Vagina (tissue), 2 donors: ENCODE measurements around the gene SYNRG. TPM values are rescaled to one million over a fixed set of nuclear protein-coding genes. Genes with fewer than 3 reads are reported as not detected.

Source experiments
- DNase-seq, 2 donors: peaks; one replicate each; pipeline ENCODE4 v3.0.0-alpha.2; 2017; ENCODE audit errors: extremely low spot score in 2 of 2
- H3K27ac ChIP-seq: fragments of 200-600 bp; sonication (generic); one replicate; pipeline ENCODE4 v1.5.1; 2019
- H3K27me3 ChIP-seq: fragments of 200-600 bp; sonication (generic); one replicate; pipeline ENCODE4 v1.5.1; 2019
- H3K36me3 ChIP-seq, 2 donors: fragments of 200-600 bp; sonication (generic); one replicate each; pipeline ENCODE4 v1.5.1; 2017 to 2019
- H3K4me1 ChIP-seq: fragments of 200-600 bp; sonication (generic); one replicate; pipeline ENCODE4 v1.5.1; 2019
- H3K4me3 ChIP-seq, 2 donors: fragments of 200-600 bp; sonication (generic); 1 replicate in 1 of 2; 2 replicates in 1 of 2; pipeline ENCODE4 v1.5.1; 2016 to 2019
- H3K9me3 ChIP-seq: fragments of 200-600 bp; sonication (generic); one replicate; pipeline ENCODE4 v1.5.1; 2019
- POLR2A ChIP-seq, 2 donors: fragments of 450-650 bp; IDR thresholded peaks; one replicate each; pipeline ENCODE4 v1.6.1; 2017; ENCODE audit warnings: antibody characterized with exemption in 2 of 2, mild to moderate bottlenecking in 2 of 2, moderate library complexity in 2 of 2
- POLR2AphosphoS5 ChIP-seq, 2 donors: sonication (generic); formaldehyde crosslinking; IDR thresholded peaks; one replicate each; pipeline ENCODE4 v1.9.0; 2017; ENCODE audit warnings: antibody characterized with exemption in 2 of 2, mild to moderate bottlenecking in 2 of 2, low read depth in 1 of 2; ENCODE audit not compliant: insufficient read depth in 1 of 2
- intact Hi-C: fragments of 100-400 bp; cut with DNase I; formaldehyde crosslinking; loops from one replicate; pipeline ENCODE4 v1.15.1; 2023
- total RNA-seq: library from RNA; depleted of rRNA; stranded (reverse); fragments of >200 nt; gene quantifications from one replicate; pipeline ENCODE4 v1.2.3, GENCODE V29; 2016
- TF ChIP-seq, protein P1 (sequence below), 3 experiments: fragments of 450-650 bp in 2 of 3; fragments of 200-600 bp in 1 of 3; sonication (generic) in 1 of 3; IDR thresholded peaks; one replicate each; pipeline ENCODE4 v1.5.1; 2017 to 2019; ENCODE audit warnings: antibody characterized with exemption in 3 of 3, mild to moderate bottlenecking in 2 of 3, moderate library complexity in 2 of 3

The SYNRG gene
- total RNA-seq, 1 donor from 2014 or later, result 42.2 TPM

DNA sequence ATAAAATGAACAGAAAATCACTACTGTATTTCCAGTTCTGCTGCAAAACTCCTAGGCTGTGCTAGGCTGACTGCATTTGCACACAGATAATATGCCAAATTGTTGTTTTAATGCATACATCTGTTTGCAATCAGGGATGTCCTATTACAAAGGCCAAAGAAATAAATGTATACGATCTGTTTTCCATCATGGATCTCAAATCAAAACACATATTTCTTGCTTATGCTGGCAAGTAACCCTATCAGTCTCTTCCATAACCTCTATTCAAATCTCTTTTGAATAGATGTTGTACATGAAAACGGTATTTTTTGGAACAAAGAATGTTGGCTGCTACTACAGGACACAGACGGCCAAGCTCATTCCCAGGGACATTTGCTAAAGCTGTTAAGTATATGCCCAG, 62.9 kb downstream of the SYNRG start:
- intact Hi-C loops, result no loop called here
- DNase-seq, result no peak
- no peak overlapping the region for H3K4me3 ChIP-seq
- no peaks in the 10 kb centered on the region for H3K9me3 ChIP-seq
- H3K27me3 ChIP-seq, result no peaks in the 10 kb centered on the region
- H3K36me3 ChIP-seq, result peaks cover 0 to 12% of the 10 kb centered on the region in 2 donors
- TF ChIP-seq POLR2A (IDR thresholded peaks at IDR 0.05) (no peak), POLR2AphosphoS5 (IDR thresholded peaks at IDR 0.05; ENCODE audit: insufficient read depth in 1 of 2, low read depth in 1 of 2) (no peak)
- TF ChIP-seq, protein P1, sequence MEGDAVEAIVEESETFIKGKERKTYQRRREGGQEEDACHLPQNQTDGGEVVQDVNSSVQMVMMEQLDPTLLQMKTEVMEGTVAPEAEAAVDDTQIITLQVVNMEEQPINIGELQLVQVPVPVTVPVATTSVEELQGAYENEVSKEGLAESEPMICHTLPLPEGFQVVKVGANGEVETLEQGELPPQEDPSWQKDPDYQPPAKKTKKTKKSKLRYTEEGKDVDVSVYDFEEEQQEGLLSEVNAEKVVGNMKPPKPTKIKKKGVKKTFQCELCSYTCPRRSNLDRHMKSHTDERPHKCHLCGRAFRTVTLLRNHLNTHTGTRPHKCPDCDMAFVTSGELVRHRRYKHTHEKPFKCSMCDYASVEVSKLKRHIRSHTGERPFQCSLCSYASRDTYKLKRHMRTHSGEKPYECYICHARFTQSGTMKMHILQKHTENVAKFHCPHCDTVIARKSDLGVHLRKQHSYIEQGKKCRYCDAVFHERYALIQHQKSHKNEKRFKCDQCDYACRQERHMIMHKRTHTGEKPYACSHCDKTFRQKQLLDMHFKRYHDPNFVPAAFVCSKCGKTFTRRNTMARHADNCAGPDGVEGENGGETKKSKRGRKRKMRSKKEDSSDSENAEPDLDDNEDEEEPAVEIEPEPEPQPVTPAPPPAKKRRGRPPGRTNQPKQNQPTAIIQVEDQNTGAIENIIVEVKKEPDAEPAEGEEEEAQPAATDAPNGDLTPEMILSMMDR (IDR thresholded peaks at IDR 0.05), result no peak
- peaks cover 20% of the 10 kb centered on the region for H3K4me1 ChIP-seq
- H3K27ac ChIP-seq, result no peak overlapping the region

DNA sequence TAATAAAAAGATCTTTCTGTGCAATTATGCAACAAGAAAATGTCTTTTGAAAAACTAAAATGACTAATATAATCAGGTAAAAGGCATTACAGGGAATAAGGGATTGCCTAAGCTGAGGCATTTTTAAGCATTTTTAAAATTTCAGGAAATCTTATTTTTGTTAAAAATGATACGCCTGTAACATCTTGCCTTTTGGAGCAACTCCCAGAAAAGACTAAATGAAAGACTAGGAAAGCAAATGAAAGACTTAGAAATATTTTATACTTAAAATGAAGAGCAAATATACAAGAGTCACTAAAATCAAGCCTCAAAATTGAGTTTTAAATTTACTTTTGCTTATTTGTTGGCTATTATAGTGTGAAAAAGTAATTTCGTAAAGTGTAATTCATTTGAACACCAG, 63.7 kb downstream of the SYNRG start:
- TF ChIP-seq POLR2AphosphoS5 (IDR thresholded peaks at IDR 0.05; ENCODE audit: insufficient read depth in 1 of 2, low read depth in 1 of 2), result no peak
- TF ChIP-seq, protein P1 (IDR thresholded peaks at IDR 0.05), result no peak
- intact Hi-C loops, result no loop called here

DNA sequence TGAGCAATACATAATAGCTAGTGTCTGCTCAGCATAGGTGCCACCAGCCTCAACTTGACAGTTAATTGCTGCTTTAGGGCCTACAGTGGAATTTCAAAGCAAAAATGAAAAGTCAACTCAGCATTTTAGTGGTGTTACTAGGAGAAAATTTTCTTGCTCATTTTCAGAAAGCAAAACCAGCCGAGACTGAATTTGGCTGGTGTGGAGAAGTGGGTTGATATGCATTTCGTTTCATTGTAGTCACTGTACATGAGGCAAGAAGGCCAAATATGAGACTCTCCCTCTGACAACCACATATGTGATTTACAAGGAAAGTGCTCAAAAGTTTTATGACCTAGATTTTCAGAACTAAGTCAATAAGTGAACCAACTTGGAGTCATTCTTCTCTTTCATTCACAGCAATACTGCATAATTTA, 65.6 kb downstream of the SYNRG start:
- intact Hi-C loops, result no loop called here
- TF ChIP-seq POLR2AphosphoS5 (IDR thresholded peaks at IDR 0.05; ENCODE audit: insufficient read depth in 1 of 2, low read depth in 1 of 2) (no peak), POLR2A (IDR thresholded peaks at IDR 0.05) (no peak)
- TF ChIP-seq, protein P1 (IDR thresholded peaks at IDR 0.05), result no peak
- Histone ChIP-seq H3K36me3 (peaks cover 0 to 32% of the 10 kb centered on the region in 2 donors), H3K9me3 (no peaks in the 10 kb centered on the region), H3K27me3 (no peaks in the 10 kb centered on the region), H3K4me1 (peaks cover 13% of the 10 kb centered on the region), H3K4me3 (no peak overlapping the region), H3K27ac (no peak overlapping the region)
- DNase-seq, result no peak

More for the DNA sequence above, 63.7 kb downstream of the SYNRG start:
- H3K4me3 ChIP-seq, result no peak overlapping the region
- no peaks in the 10 kb centered on the region for H3K27me3 ChIP-seq
- H3K4me1 ChIP-seq, result peaks cover 13% of the 10 kb centered on the region
- H3K36me3 ChIP-seq, result peaks cover 0 to 19% of the 10 kb centered on the region in 2 donors
- no peak for DNase-seq
- H3K9me3 ChIP-seq, result no peaks in the 10 kb centered on the region
- no peak overlapping the region for H3K27ac ChIP-seq

DNA sequence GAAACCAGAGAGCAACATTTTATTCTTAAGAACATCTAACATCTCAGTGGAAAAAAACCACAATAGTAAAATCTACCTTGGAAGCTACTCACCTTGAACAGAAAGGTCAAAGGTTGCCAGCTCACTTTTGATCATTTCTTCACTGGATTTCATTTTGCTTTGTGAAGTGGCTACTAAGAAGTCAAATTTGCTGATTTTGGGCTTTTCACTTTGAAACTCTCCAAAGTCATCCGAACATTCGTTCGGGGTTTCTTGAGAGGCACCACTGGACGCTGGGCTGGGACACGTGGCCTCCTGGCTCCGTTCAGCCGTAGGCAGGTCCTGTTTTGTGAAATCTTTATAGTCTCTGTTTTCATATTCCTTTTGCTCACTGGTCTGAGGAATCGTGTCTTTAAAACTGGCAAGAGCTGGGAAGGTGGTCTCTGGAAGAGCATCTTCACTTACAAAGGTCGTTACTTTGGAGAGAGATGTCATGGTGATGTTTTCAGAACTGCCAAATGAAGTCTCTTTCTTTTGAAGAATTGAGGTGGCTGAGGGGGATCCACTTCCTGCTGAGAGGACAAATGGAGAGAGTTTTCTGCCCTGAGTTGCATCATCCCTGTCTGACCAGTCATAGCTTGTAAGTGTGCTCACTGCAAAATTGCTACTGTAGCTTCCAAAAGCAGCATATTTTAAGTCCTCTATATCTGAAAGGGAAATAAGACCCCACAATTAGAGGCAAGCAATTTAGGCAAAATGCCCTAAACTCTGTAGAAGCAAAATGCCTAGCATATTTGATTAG, 67.1 kb downstream of the SYNRG start:
- TF ChIP-seq, protein P1 (IDR thresholded peaks at IDR 0.05), result no peak
- TF ChIP-seq POLR2A (IDR thresholded peaks at IDR 0.05) (no peak), POLR2AphosphoS5 (IDR thresholded peaks at IDR 0.05; ENCODE audit: insufficient read depth in 1 of 2, low read depth in 1 of 2) (no peak)
- H3K4me3 ChIP-seq, result no peak overlapping the region
- H3K9me3 ChIP-seq, result no peaks in the 10 kb centered on the region
- H3K36me3 ChIP-seq, result peaks cover 0 to 45% of the 10 kb centered on the region in 2 donors
- intact Hi-C loops, result no loop called here
- no peaks in the 10 kb centered on the region for H3K27me3 ChIP-seq
- DNase-seq, result no peak
- no peak overlapping the region for H3K27ac ChIP-seq
- peaks cover 11% of the 10 kb centered on the region for H3K4me1 ChIP-seq

DNA sequence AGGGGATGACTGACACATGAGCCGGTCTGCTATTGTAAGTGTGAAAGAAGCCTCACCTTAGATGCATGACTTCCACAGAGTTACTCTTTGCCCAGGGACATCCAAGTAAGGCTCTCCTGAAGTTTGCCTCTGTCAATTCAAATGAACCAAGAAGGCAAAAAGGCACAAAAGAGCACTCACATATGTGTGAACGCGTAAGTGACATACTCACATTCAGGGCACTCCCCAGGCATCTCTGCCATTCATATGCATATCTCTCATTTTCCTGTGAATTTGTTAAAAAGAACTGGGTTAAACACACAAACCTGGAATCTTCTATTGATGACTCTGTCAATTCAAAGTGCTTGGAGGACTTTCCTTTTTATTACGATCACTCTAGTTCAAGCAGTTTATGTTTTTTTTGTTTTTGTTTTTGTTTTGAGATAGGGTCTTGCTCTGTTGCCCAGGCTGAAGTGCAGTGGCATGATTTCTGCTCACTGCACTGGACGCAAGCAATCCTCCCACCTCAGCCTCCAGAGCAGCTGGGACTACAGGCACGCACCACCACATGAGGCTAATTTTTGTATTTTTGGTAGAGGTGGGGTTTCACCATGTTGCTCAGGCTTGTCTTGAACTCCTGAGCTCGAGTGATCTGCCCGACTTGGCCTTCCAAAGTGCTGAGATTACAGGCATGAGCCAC, 70.1 kb downstream of the SYNRG start:
- no peak for TF ChIP-seq POLR2AphosphoS5 (IDR thresholded peaks at IDR 0.05; ENCODE audit: insufficient read depth in 1 of 2, low read depth in 1 of 2)
- no peak for TF ChIP-seq POLR2A (IDR thresholded peaks at IDR 0.05)
- Histone ChIP-seq H3K9me3 (no peaks in the 10 kb centered on the region), H3K27me3 (no peaks in the 10 kb centered on the region), H3K4me1 (no peaks in the 10 kb centered on the region), H3K36me3 (peaks cover 0 to 72% of the 10 kb centered on the region in 2 donors), H3K27ac (no peak overlapping the region), H3K4me3 (no peak overlapping the region)
- intact Hi-C loops, result no loop called here
- DNase-seq, result no peak
